Loucy (cell line): Measurements from ENCODE around the gene ZCCHC2.

Source experiments
- H2AFZ ChIP-seq: fragments of 200-600 bp; sonication (generic); 2 replicates; pipeline ENCODE4 v1.6.0; 2016; ENCODE audit warnings: antibody characterized with exemption, mild to moderate bottlenecking, low read length, moderate library complexity
- H3F3A ChIP-seq: fragments of 200-600 bp; 2 replicates; pipeline ENCODE4 v1.6.0; 2016; ENCODE audit warnings: antibody characterized with exemption, low read depth, mild to moderate bottlenecking
- H3K27me3 ChIP-seq: fragments of 200-600 bp; sonication (generic); 2 replicates; pipeline ENCODE4 v1.6.1; 2014; ENCODE audit warnings: low read length, mild to moderate bottlenecking; ENCODE audit not compliant: insufficient read depth, poor library complexity, severe bottlenecking
- H3K36me3 ChIP-seq: fragments of 200-600 bp; sonication (generic); 2 replicates; pipeline ENCODE4 v1.6.1; 2016; ENCODE audit warnings: low read length; ENCODE audit not compliant: insufficient read depth
- H3K4me1 ChIP-seq: fragments of 200-600 bp; sonication (generic); 2 replicates; pipeline ENCODE4 v1.5.1; 2014; ENCODE audit warnings: low read length, mild to moderate bottlenecking; ENCODE audit not compliant: insufficient read depth, poor library complexity, severe bottlenecking
- H3K4me2 ChIP-seq: fragments of 200-600 bp; sonication (generic); 2 replicates; pipeline ENCODE4 v1.6.0; 2014; ENCODE audit warnings: antibody characterized with exemption, low read length, low read depth, mild to moderate bottlenecking; ENCODE audit not compliant: poor library complexity, severe bottlenecking
- H3K4me3 ChIP-seq: fragments of 200-600 bp; sonication (generic); 2 replicates; pipeline ENCODE4 v1.5.1; 2014; ENCODE audit warnings: low read length, mild to moderate bottlenecking, mixed read lengths; ENCODE audit not compliant: poor library complexity, severe bottlenecking
- H3K79me2 ChIP-seq: fragments of 200-600 bp; sonication (generic); 2 replicates; pipeline ENCODE4 v1.6.1; 2014; ENCODE audit warnings: low read length; ENCODE audit not compliant: insufficient read depth
- H3K9ac ChIP-seq: fragments of 200-600 bp; sonication (generic); 2 replicates; pipeline ENCODE4 v1.6.0; 2014; ENCODE audit warnings: mild to moderate bottlenecking, low read depth, low read length, moderate library complexity; ENCODE audit not compliant: poor library complexity, severe bottlenecking
- H3K9me2 ChIP-seq: fragments of 200-600 bp; sonication (generic); replicated peaks from 2 replicates; pipeline ENCODE4 v1.6.1; 2016; ENCODE audit warnings: low read depth, low read length, mixed read lengths
- H3K9me3 ChIP-seq: fragments of 200-600 bp; sonication (generic); 2 replicates; pipeline ENCODE4 v1.6.1; 2014; ENCODE audit warnings: mild to moderate bottlenecking, antibody characterized with exemption, low read length, low read depth; ENCODE audit not compliant: insufficient read depth
- H4K20me1 ChIP-seq: fragments of 200-600 bp; sonication (generic); 2 replicates; pipeline ENCODE4 v1.6.0; 2014; ENCODE audit warnings: antibody characterized with exemption, low read length, mild to moderate bottlenecking; ENCODE audit not compliant: insufficient read depth, poor library complexity, severe bottlenecking
- CTCF ChIP-seq: fragments of 200-600 bp; sonication (generic); conservative IDR thresholded peaks from 2 replicates; pipeline ENCODE4 v1.5.1; 2014; ENCODE audit warnings: mild to moderate bottlenecking, antibody characterized with exemption, low read length
- EZH2phosphoT487 ChIP-seq: fragments of 200-600 bp; IDR thresholded peaks from 2 replicates; pipeline ENCODE4 v1.6.1; 2018; ENCODE audit warnings: antibody characterized with exemption, mild to moderate bottlenecking, moderate library complexity, borderline replicate concordance

The ZCCHC2 gene

GRCh38 chr18:62500966-62501591 is 21.7 kb upstream of the ZCCHC2 start:
- peaks cover 14% of the 10 kb centered on the region for H3K4me1 ChIP-seq
- H3K79me2 ChIP-seq, result no peaks in the 10 kb centered on the region
- H3K9me3 ChIP-seq, result no peaks in the 10 kb centered on the region
- H3K4me3 ChIP-seq, result no peak overlapping the region
- H3K9ac ChIP-seq, result no peak overlapping the region
- no peaks in the 10 kb centered on the region for H3K36me3 ChIP-seq
- no peaks in the 10 kb centered on the region for H3F3A ChIP-seq
- no peaks in the 10 kb centered on the region for H3K9me2 ChIP-seq
- no peaks in the 10 kb centered on the region for H3K27me3 ChIP-seq
- no peak overlapping the region for H2AFZ ChIP-seq
- no peak overlapping the region for H3K4me2 ChIP-seq
- no peaks in the 10 kb centered on the region for H4K20me1 ChIP-seq
- TF ChIP-seq CTCF (no peak), EZH2phosphoT487 (no peak)

- Histone ChIP-seq H3K27me3 (no peaks in the 10 kb centered on the region), H2AFZ (peak overlapping the region; percentile 98), H3K9me3 (no peaks in the 10 kb centered on the region), H4K20me1 (no peaks in the 10 kb centered on the region), H3K9me2 (no peaks in the 10 kb centered on the region), H3K4me1 (peaks cover 11% of the 10 kb centered on the region), H3K4me3 (peak overlapping the region; percentile 72), H3K4me2 (peak overlapping the region; percentile 79), H3K79me2 (no peaks in the 10 kb centered on the region), H3F3A (no peaks in the 10 kb centered on the region), H3K9ac (peak overlapping the region; percentile 61), H3K36me3 (no peaks in the 10 kb centered on the region)
- TF ChIP-seq CTCF, result no peak
- no peak for TF ChIP-seq EZH2phosphoT487
These were observed 16.9 kb upstream of the ZCCHC2 start for GRCh38 chr18:62505669-62506494.

GRCh38 chr18:62506495-62507143 is 16.2 kb upstream of the ZCCHC2 start:
- peaks cover 11% of the 10 kb centered on the region for H3K4me1 ChIP-seq
- TF ChIP-seq CTCF, result no peak
- no peak for TF ChIP-seq EZH2phosphoT487
- H4K20me1 ChIP-seq, result no peaks in the 10 kb centered on the region
- peak overlapping the region; percentile 79 for H3K4me2 ChIP-seq
- H2AFZ ChIP-seq, result peak overlapping the region; percentile 98
- H3K27me3 ChIP-seq, result no peaks in the 10 kb centered on the region
- peak overlapping the region; percentile 72 for H3K4me3 ChIP-seq
- no peaks in the 10 kb centered on the region for H3F3A ChIP-seq
- H3K36me3 ChIP-seq, result no peaks in the 10 kb centered on the region
- H3K79me2 ChIP-seq, result no peaks in the 10 kb centered on the region
- H3K9me2 ChIP-seq, result no peaks in the 10 kb centered on the region
- H3K9ac ChIP-seq, result peak overlapping the region; percentile 61
- H3K9me3 ChIP-seq, result peaks cover 2% of the 10 kb centered on the region; the same call in 1 of the 2 replicates
